EH (cell line): ENCODE measurements around the gene COG4.
"Not testable (repeated sequence)": the region's sequence is repeated elsewhere in the genome, so short reads cannot be mapped to it uniquely, and the experiment has no call there.

Experiments used
- DNase-seq: peaks from one replicate; pipeline ENCODE4 v3.0.0-alpha.2; 2015; ENCODE audit warnings: low read depth

The COG4 gene

GRCh38 chr16:70457446-70458166, 65.7 kb downstream of the COG4 start:
- DNase-seq, result no peak

GRCh38 chr16:70455910-70456309, 67.4 kb downstream of the COG4 start:
- DNase-seq, result no peak

GRCh38 chr16:70454222-70455034, 68.9 kb downstream of the COG4 start, which contains the start of gene FCSK:
TSS of gene FCSK (plus strand) at chr16:70454595. CDS start at chr16:70463191, 8,596 bp downstream.
- DNase-seq, result peak; percentile 72

- DNase-seq, result no peak
These were observed 69.5 kb downstream of the COG4 start for GRCh38 chr16:70453892-70454221.

- DNase-seq, result no peak
These were observed 70.0 kb downstream of the COG4 start for GRCh38 chr16:70453117-70453891.

GRCh38 chr16:70451004-70451340, 72.4 kb downstream of the COG4 start:
- not testable (repeated sequence) for DNase-seq

- DNase-seq, result not testable (repeated sequence)
These were observed 73.0 kb downstream of the COG4 start for GRCh38 chr16:70450142-70451003.

- no peak for DNase-seq
These were observed 75.3 kb downstream of the COG4 start for GRCh38 chr16:70448075-70448474.

- DNase-seq, result no peak
These were observed 78.9 kb downstream of the COG4 start for GRCh38 chr16:70444249-70445063.

- DNase-seq, result no peak
These were observed 81.0 kb downstream of the COG4 start for GRCh38 chr16:70442344-70442743.

- no peak for DNase-seq
These were observed 81.9 kb downstream of the COG4 start for GRCh38 chr16:70441406-70441990.

- no peak for DNase-seq
These were observed 83.2 kb downstream of the COG4 start for GRCh38 chr16:70440009-70440692.

- peak; percentile 94 for DNase-seq
These were observed 84.1 kb downstream of the COG4 start, which contains the start of gene ST3GAL2 for GRCh38 chr16:70438969-70439862. TSS of gene ST3GAL2 (minus strand) at chr16:70439100. CDS start at chr16:70398530, 40,570 bp downstream.

- no peak for DNase-seq
These were observed 84.8 kb downstream of the COG4 start for GRCh38 chr16:70438585-70438968.

GRCh38 chr16:70437582-70438557, 85.5 kb downstream of the COG4 start:
- DNase-seq, result peak; percentile 72

GRCh38 chr16:70437017-70437581, 86.3 kb downstream of the COG4 start:
- peak; percentile 97 for DNase-seq
